ENCODE results near the gene RNF13.
A peak's percentile ranks its signal among the peaks of the same experiment; 100 is the strongest.

Gene RNF13

GRCh38 chr3:149812606-149813366, at the start of gene RNF13:
Gene RNF13, plus strand, starts transcription at chr3:149813215. Its CDS starts 32,812 bp downstream, at chr3:149846027.
- DNase-seq = peak; percentile 94

GRCh38 chr3:149763565-149764195, 49.3 kb upstream of the RNF13 start:
- no peak for DNase-seq

GRCh38 chr3:149764302-149764701, 48.7 kb upstream of the RNF13 start:
- DNase-seq = no peak

GRCh38 chr3:149765762-149766334, 47.2 kb upstream of the RNF13 start:
- no peak for DNase-seq

GRCh38 chr3:149767720-149768119, 45.3 kb upstream of the RNF13 start:
- no peak for DNase-seq

GRCh38 chr3:149768704-149769103, 44.3 kb upstream of the RNF13 start:
- DNase-seq = no peak

- DNase-seq = no peak
Measured at GRCh38 chr3:149770246-149770645, 42.8 kb upstream of the RNF13 start.

- peak; percentile 55 for DNase-seq
Measured at GRCh38 chr3:149771652-149772271, 41.3 kb upstream of the RNF13 start.

- DNase-seq = no peak
Measured at GRCh38 chr3:149772861-149773260, 40.2 kb upstream of the RNF13 start.

GRCh38 chr3:149776170-149776569, 36.8 kb upstream of the RNF13 start:
- no peak for DNase-seq

- DNase-seq = no peak
Measured at GRCh38 chr3:149777414-149778214, 35.4 kb upstream of the RNF13 start.

- no peak for DNase-seq
Measured at GRCh38 chr3:149781211-149781610, 31.8 kb upstream of the RNF13 start.

GRCh38 chr3:149781741-149782140, 31.3 kb upstream of the RNF13 start:
- DNase-seq = no peak

- no peak for DNase-seq
Measured at GRCh38 chr3:149783576-149783975, 29.4 kb upstream of the RNF13 start.

GRCh38 chr3:149784064-149784704, 28.8 kb upstream of the RNF13 start:
- no peak for DNase-seq

- DNase-seq = no peak
Measured at GRCh38 chr3:149790268-149790667, 22.7 kb upstream of the RNF13 start.

- DNase-seq = no peak
Measured at GRCh38 chr3:149790698-149791097, 22.3 kb upstream of the RNF13 start.

- no peak for DNase-seq
Measured at GRCh38 chr3:149792452-149793270, 20.4 kb upstream of the RNF13 start, which contains the start of gene ANKUB1. Gene ANKUB1, minus strand, starts transcription at chr3:149792554. Its CDS starts 188 bp downstream, at chr3:149792366.

- DNase-seq = no peak
Measured at GRCh38 chr3:149796026-149796425, 17.0 kb upstream of the RNF13 start.

- DNase-seq = no peak
Measured at GRCh38 chr3:149800693-149801092, 12.3 kb upstream of the RNF13 start.

GRCh38 chr3:149801195-149801594, 11.8 kb upstream of the RNF13 start:
- DNase-seq = no peak

Data from activated CD4-positive, alpha-beta T cell treated with anti-CD3 and anti-CD28 coated beads for 48 hours (primary cell).